Neural progenitor cell (in vitro differentiated cells): ENCODE results near the gene VWA8. TPM values are rescaled to one million over a fixed set of nuclear protein-coding genes. Genes with fewer than 3 reads are reported as not detected.
A peak's percentile ranks its signal among the peaks of the same experiment; 100 is the strongest.

Experiments used
- DNase-seq: peaks from one replicate; pipeline ENCODE4 v3.0.0-alpha.2; 2016; ENCODE audit warnings: low spot score
- H2AFZ ChIP-seq: fragments of 200-600 bp; sonication (generic); replicated peaks from 2 replicates; pipeline ENCODE4 v1.6.1; 2016; ENCODE audit warnings: antibody characterized with exemption
- H3F3A ChIP-seq: fragments of 200-600 bp; sonication (generic); 2 replicates; pipeline ENCODE4 v1.6.1; 2016; ENCODE audit warnings: antibody characterized with exemption, low read depth
- H3K27ac ChIP-seq: fragments of 200-600 bp; sonication (generic); 2 replicates; pipeline ENCODE4 v1.5.1; 2016; ENCODE audit warnings: mild to moderate bottlenecking
- H3K27me3 ChIP-seq: fragments of 200-600 bp; sonication (generic); 2 replicates; pipeline ENCODE4 v1.6.1; 2016; ENCODE audit warnings: mild to moderate bottlenecking, moderate library complexity
- H3K36me3 ChIP-seq: fragments of 200-600 bp; sonication (generic); 2 replicates; pipeline ENCODE4 v1.5.1; 2016
- H3K4me1 ChIP-seq: fragments of 200-600 bp; sonication (generic); 2 replicates; pipeline ENCODE4 v1.6.1; 2016; ENCODE audit warnings: mixed run types
- H3K4me2 ChIP-seq: fragments of 200-600 bp; sonication (generic); 2 replicates; pipeline ENCODE4 v1.6.1; 2016
- H3K4me3 ChIP-seq: fragments of 200-600 bp; sonication (generic); 2 replicates; pipeline ENCODE4 v1.5.1; 2016
- H3K79me2 ChIP-seq: fragments of 200-600 bp; sonication (generic); 2 replicates; pipeline ENCODE4 v1.6.1; 2016; ENCODE audit warnings: low read depth
- H3K9ac ChIP-seq: fragments of 200-600 bp; sonication (generic); 2 replicates; pipeline ENCODE4 v1.6.1; 2016
- H3K9me3 ChIP-seq: fragments of 200-600 bp; sonication (generic); 2 replicates; pipeline ENCODE4 v1.5.1; 2016; ENCODE audit warnings: low read depth
- H4K20me1 ChIP-seq: fragments of 200-600 bp; sonication (generic); 2 replicates; pipeline ENCODE4 v1.6.1; 2016; ENCODE audit warnings: low read depth
- H3K27ac Mint-ChIP-seq: 3 replicates; pipeline ENCODE4 v1.8.0; 2021; ENCODE audit warnings: mixed read lengths
- H3K27me3 Mint-ChIP-seq: 2 replicates; pipeline ENCODE4 v1.8.0; 2022; ENCODE audit warnings: low read depth, mild to moderate bottlenecking, inconsistent platforms, moderate library complexity, mixed read lengths; ENCODE audit not compliant: insufficient read depth
- H3K36me3 Mint-ChIP-seq: 3 replicates; pipeline ENCODE4 v1.8.0; 2021; ENCODE audit warnings: mixed read lengths
- H3K4me1 Mint-ChIP-seq: 3 replicates; pipeline ENCODE4 v1.8.0; 2021; ENCODE audit warnings: mixed read lengths
- H3K4me3 Mint-ChIP-seq: 3 replicates; pipeline ENCODE4 v1.8.0; 2021; ENCODE audit warnings: mild to moderate bottlenecking, moderate library complexity, mixed read lengths
- H3K9me3 Mint-ChIP-seq: 3 replicates; pipeline ENCODE4 v1.8.0; 2020; ENCODE audit warnings: mixed read lengths
- CTCF ChIP-seq: fragments of 200-600 bp; sonication (generic); IDR thresholded peaks from 2 replicates; pipeline ENCODE4 v1.5.1; 2017; ENCODE audit warnings: antibody characterized with exemption, mild to moderate bottlenecking
- EZH2 ChIP-seq: fragments of 200-600 bp; sonication (generic); IDR thresholded peaks from 2 replicates; pipeline ENCODE4 v1.6.1; 2017; ENCODE audit warnings: antibody characterized with exemption, mild to moderate bottlenecking, moderate library complexity
- EZH2phosphoT487 ChIP-seq: fragments of 200-600 bp; sonication (generic); IDR thresholded peaks from 2 replicates; pipeline ENCODE4 v1.6.1; 2017; ENCODE audit warnings: antibody characterized with exemption
- total RNA-seq: library from RNA; depleted of rRNA; stranded (reverse); fragments of >200 nt; gene quantifications from 2 replicates; pipeline ENCODE4 v1.2.3, GENCODE V29; 2015; ENCODE audit warnings: low replicate concordance

VWA8 gene
- total RNA-seq, 1 donor from 2014 or later = 12.6 TPM

- no peak for DNase-seq
- Histone ChIP-seq H3K36me3 (no peaks in the 10 kb centered on the region), H3F3A (no peaks in the 10 kb centered on the region), H3K4me2 (no peak overlapping the region), H3K27me3 (no peaks in the 10 kb centered on the region), H3K79me2 (peaks cover 6% of the 10 kb centered on the region), H3K9me3 (no peaks in the 10 kb centered on the region), H3K4me3 (no peak overlapping the region), H3K9ac (no peak overlapping the region), H3K4me1 (no peaks in the 10 kb centered on the region), H3K27ac (no peak overlapping the region), H2AFZ (no peak overlapping the region), H4K20me1 (no peaks in the 10 kb centered on the region)
- H3K4me1 Mint-ChIP-seq = no peaks in the 10 kb centered on the region
- H3K27ac Mint-ChIP-seq = no peak overlapping the region
- H3K9me3 Mint-ChIP-seq = no peaks in the 10 kb centered on the region
- H3K27me3 Mint-ChIP-seq = no peaks in the 10 kb centered on the region
- no peak overlapping the region for H3K4me3 Mint-ChIP-seq
- H3K36me3 Mint-ChIP-seq = peaks cover 3% of the 10 kb centered on the region
- no peak for TF ChIP-seq EZH2phosphoT487
- no peak for TF ChIP-seq CTCF
- no peak for TF ChIP-seq EZH2
Observed at GRCh38 chr13:41915081-41915480, 45.8 kb downstream of the VWA8 start.

DNA sequence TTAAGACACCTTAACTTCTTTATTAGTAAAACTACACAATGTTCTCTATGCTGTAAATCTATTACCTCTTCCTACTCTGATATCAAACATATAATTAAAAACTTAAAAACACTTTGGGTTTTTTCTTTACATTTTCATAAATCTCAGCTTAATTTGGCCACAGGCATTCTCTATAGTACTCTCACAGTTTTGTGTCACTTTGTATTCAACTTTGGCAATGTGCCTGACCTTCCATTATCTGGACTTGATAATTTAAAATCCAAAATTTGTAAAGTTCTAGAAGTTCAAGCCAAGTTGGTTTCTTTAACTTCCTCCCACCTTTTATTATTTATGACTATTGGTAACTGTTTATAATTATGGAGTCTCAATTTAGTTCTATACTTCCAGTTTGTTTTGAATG lies 46.4 kb downstream of the VWA8 start:
- Histone ChIP-seq H3K27me3 (no peaks in the 10 kb centered on the region), H3K4me2 (no peak overlapping the region), H3K79me2 (peaks cover 6% of the 10 kb centered on the region), H3F3A (no peaks in the 10 kb centered on the region), H4K20me1 (no peaks in the 10 kb centered on the region), H3K4me3 (no peak overlapping the region), H3K27ac (no peak overlapping the region), H3K36me3 (no peaks in the 10 kb centered on the region), H3K9me3 (no peaks in the 10 kb centered on the region), H3K9ac (no peak overlapping the region), H3K4me1 (no peaks in the 10 kb centered on the region), H2AFZ (no peak overlapping the region)
- DNase-seq = no peak
- Mint-ChIP-seq H3K36me3 (peaks cover 3% of the 10 kb centered on the region), H3K4me1 (no peaks in the 10 kb centered on the region), H3K4me3 (no peak overlapping the region), H3K27ac (no peak overlapping the region), H3K9me3 (no peaks in the 10 kb centered on the region), H3K27me3 (no peaks in the 10 kb centered on the region)
- TF ChIP-seq EZH2phosphoT487 = no peak
- no peak for TF ChIP-seq CTCF
- no peak for TF ChIP-seq EZH2

GRCh38 chr13:41909506-41909905 lies 51.4 kb downstream of the VWA8 start:
- Histone ChIP-seq H3K27ac (no peak overlapping the region), H3K4me2 (no peak overlapping the region), H3K9me3 (no peaks in the 10 kb centered on the region), H3K79me2 (no peaks in the 10 kb centered on the region), H3F3A (no peaks in the 10 kb centered on the region), H2AFZ (no peak overlapping the region), H3K27me3 (no peaks in the 10 kb centered on the region), H4K20me1 (no peaks in the 10 kb centered on the region), H3K9ac (no peak overlapping the region), H3K36me3 (no peaks in the 10 kb centered on the region), H3K4me1 (no peaks in the 10 kb centered on the region), H3K4me3 (no peak overlapping the region)
- H3K27ac Mint-ChIP-seq = no peak overlapping the region
- DNase-seq = no peak
- no peaks in the 10 kb centered on the region for H3K4me1 Mint-ChIP-seq
- no peak for TF ChIP-seq EZH2
- TF ChIP-seq EZH2phosphoT487 = no peak
- peaks cover 7% of the 10 kb centered on the region for H3K36me3 Mint-ChIP-seq
- no peaks in the 10 kb centered on the region for H3K9me3 Mint-ChIP-seq
- no peak overlapping the region for H3K4me3 Mint-ChIP-seq
- no peaks in the 10 kb centered on the region for H3K27me3 Mint-ChIP-seq

DNA sequence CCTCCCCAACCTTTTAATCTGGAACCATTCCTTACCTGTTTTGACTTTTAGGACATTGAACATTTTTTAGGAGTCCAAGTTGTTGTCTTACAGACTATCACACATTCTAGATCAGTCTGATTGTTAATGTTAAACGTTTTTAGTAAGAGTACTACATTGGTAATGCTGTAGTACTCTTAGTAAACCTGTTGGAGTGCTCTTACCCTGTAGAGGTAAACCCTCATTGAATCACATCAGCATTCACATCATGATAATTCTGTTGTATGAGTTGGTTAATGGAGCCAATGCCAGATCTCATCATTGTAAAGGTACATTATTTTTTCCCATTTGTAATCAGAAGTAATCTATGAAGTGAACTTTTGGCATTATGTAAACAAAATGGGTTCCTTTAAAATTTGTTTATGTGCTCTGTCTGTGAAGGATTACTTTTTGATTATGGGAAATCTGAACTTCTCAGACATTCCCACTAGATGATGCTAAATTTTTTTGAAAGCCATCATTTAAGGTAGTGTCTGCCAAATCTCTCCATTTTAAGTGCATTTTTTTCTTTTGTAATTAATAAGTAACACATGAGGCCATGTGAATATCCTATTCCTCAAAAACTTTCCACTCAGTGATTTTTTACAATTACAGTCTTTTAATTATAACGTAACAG lies 55.2 kb downstream of the VWA8 start:
- Histone ChIP-seq H3K9me3 (no peaks in the 10 kb centered on the region), H2AFZ (no peak overlapping the region), H3K36me3 (no peaks in the 10 kb centered on the region), H3K4me3 (no peak overlapping the region), H3K79me2 (no peaks in the 10 kb centered on the region), H3K27me3 (no peaks in the 10 kb centered on the region), H3K9ac (no peak overlapping the region), H4K20me1 (no peaks in the 10 kb centered on the region), H3K4me1 (no peaks in the 10 kb centered on the region), H3K27ac (no peak overlapping the region), H3K4me2 (no peak overlapping the region), H3F3A (no peaks in the 10 kb centered on the region)
- Mint-ChIP-seq H3K4me3 (no peak overlapping the region), H3K27ac (no peak overlapping the region), H3K36me3 (peaks cover 6% of the 10 kb centered on the region), H3K9me3 (no peaks in the 10 kb centered on the region), H3K4me1 (no peaks in the 10 kb centered on the region), H3K27me3 (no peaks in the 10 kb centered on the region)
- TF ChIP-seq EZH2phosphoT487 (no peak), CTCF (peak; percentile 53)
- peak; percentile 35 for DNase-seq
